ENCODE measurements around the gene HIP1R. TPM values are rescaled to one million over a fixed set of nuclear protein-coding genes. Genes with fewer than 3 reads are reported as not detected.

The HIP1R gene
- total RNA-seq, 1 donor, result 76.3 TPM

- no peak overlapping the region for H3K4me3 ChIP-seq (ENCODE audit: low read length)
- no peaks in the 10 kb centered on the region for H3K27me3 ChIP-seq (ENCODE audit: insufficient read depth, low read length)
- H3K9me3 ChIP-seq (ENCODE audit: low read depth, low read length), result no peaks in the 10 kb centered on the region
- no peaks in the 10 kb centered on the region for H3K4me1 ChIP-seq (ENCODE audit: insufficient read depth, low read length)
Measured at GRCh38 chr12:122849352-122850047, 14.2 kb downstream of the HIP1R start.

- Histone ChIP-seq H3K4me1 (ENCODE audit: insufficient read depth, low read length) (no peaks in the 10 kb centered on the region), H3K4me3 (ENCODE audit: low read length) (no peak overlapping the region), H3K9me3 (ENCODE audit: low read depth, low read length) (no peaks in the 10 kb centered on the region), H3K27me3 (ENCODE audit: insufficient read depth, low read length) (no peaks in the 10 kb centered on the region)
Measured at GRCh38 chr12:122850048-122850445, 14.8 kb downstream of the HIP1R start.

DNA sequence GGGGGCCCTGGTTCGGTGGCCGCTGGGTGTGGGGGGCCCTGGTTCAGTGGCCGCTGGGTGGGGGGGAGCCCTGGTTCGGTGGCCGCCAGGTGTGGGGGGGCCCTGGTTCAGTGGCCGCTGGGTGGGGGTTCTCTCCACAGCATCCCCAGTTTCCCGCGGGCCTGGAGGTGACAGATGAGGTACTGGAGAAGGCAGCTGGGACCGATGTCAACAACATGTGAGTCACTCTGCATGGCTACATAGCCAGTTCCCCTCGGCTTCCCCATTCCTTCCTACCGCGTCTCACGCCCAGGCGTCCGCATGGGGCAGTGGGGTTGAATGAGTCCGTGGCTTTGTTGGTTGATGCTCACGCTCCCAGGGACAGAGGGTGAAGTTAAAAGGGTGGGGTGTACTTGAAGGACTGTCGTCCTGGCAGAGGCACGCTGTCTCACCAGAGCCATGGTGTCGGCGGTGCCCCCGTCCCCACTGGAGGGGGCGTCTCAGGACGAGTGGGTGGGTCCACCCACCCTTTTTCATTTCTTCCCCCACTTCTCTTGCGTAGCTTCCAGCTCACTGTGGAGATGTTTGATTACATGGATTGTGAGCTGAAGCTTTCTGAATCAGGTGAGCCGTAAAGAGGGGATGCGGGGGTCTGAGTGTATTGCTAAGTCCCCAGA, 15.6 kb downstream of the HIP1R start:
- Histone ChIP-seq H3K27me3 (ENCODE audit: insufficient read depth, low read length) (no peaks in the 10 kb centered on the region), H3K9me3 (ENCODE audit: low read depth, low read length) (no peaks in the 10 kb centered on the region), H3K4me1 (ENCODE audit: insufficient read depth, low read length) (no peaks in the 10 kb centered on the region), H3K4me3 (ENCODE audit: low read length) (no peak overlapping the region)

DNA sequence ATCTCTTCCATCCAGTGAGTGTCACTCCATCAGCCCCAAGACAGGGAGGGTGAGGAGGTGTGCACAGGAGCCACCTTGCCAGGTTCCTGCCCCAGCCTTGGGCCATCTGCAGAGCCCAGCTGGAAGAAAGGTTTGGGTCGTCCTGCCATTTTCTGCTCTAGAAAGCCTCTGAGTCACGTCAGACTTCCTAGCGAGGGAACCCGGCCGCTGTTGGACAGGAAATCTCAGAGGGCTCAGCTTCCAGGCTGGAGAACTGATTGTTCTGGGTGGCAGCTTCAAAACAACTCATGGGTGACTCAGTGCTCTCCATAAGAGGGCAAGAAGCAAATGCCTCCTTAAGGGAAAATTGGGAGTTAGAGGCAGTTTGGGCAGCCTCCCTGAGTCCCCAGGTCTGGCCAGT, 16.6 kb downstream of the HIP1R start:
- no peaks in the 10 kb centered on the region for H3K4me1 ChIP-seq (ENCODE audit: insufficient read depth, low read length)
- H3K27me3 ChIP-seq (ENCODE audit: insufficient read depth, low read length), result no peaks in the 10 kb centered on the region
- no peak overlapping the region for H3K4me3 ChIP-seq (ENCODE audit: low read length)
- H3K9me3 ChIP-seq (ENCODE audit: low read depth, low read length), result no peaks in the 10 kb centered on the region

- H3K27me3 ChIP-seq (ENCODE audit: insufficient read depth, low read length), result no peaks in the 10 kb centered on the region
- no peaks in the 10 kb centered on the region for H3K9me3 ChIP-seq (ENCODE audit: low read depth, low read length)
- H3K4me1 ChIP-seq (ENCODE audit: insufficient read depth, low read length), result no peaks in the 10 kb centered on the region
- H3K4me3 ChIP-seq (ENCODE audit: low read length), result no peak overlapping the region
Measured at GRCh38 chr12:122852336-122853275, 17.3 kb downstream of the HIP1R start.

- Histone ChIP-seq H3K9me3 (ENCODE audit: low read depth, low read length) (no peaks in the 10 kb centered on the region), H3K4me3 (ENCODE audit: low read length) (no peak overlapping the region), H3K27me3 (ENCODE audit: insufficient read depth, low read length) (no peaks in the 10 kb centered on the region), H3K4me1 (ENCODE audit: insufficient read depth, low read length) (no peaks in the 10 kb centered on the region)
Measured at GRCh38 chr12:122853582-122854245, 18.5 kb downstream of the HIP1R start.

- H3K9me3 ChIP-seq (ENCODE audit: low read depth, low read length), result no peaks in the 10 kb centered on the region
- no peak overlapping the region for H3K4me3 ChIP-seq (ENCODE audit: low read length)
- H3K27me3 ChIP-seq (ENCODE audit: insufficient read depth, low read length), result no peaks in the 10 kb centered on the region
- no peaks in the 10 kb centered on the region for H3K4me1 ChIP-seq (ENCODE audit: insufficient read depth, low read length)
Measured at GRCh38 chr12:122854554-122854953, 19.3 kb downstream of the HIP1R start.

- Histone ChIP-seq H3K27me3 (ENCODE audit: insufficient read depth, low read length) (no peaks in the 10 kb centered on the region), H3K9me3 (ENCODE audit: low read depth, low read length) (no peaks in the 10 kb centered on the region), H3K4me1 (ENCODE audit: insufficient read depth, low read length) (peaks cover 5% of the 10 kb centered on the region)
Measured at GRCh38 chr12:122855071-122855829, 20.0 kb downstream of the HIP1R start.

DNA sequence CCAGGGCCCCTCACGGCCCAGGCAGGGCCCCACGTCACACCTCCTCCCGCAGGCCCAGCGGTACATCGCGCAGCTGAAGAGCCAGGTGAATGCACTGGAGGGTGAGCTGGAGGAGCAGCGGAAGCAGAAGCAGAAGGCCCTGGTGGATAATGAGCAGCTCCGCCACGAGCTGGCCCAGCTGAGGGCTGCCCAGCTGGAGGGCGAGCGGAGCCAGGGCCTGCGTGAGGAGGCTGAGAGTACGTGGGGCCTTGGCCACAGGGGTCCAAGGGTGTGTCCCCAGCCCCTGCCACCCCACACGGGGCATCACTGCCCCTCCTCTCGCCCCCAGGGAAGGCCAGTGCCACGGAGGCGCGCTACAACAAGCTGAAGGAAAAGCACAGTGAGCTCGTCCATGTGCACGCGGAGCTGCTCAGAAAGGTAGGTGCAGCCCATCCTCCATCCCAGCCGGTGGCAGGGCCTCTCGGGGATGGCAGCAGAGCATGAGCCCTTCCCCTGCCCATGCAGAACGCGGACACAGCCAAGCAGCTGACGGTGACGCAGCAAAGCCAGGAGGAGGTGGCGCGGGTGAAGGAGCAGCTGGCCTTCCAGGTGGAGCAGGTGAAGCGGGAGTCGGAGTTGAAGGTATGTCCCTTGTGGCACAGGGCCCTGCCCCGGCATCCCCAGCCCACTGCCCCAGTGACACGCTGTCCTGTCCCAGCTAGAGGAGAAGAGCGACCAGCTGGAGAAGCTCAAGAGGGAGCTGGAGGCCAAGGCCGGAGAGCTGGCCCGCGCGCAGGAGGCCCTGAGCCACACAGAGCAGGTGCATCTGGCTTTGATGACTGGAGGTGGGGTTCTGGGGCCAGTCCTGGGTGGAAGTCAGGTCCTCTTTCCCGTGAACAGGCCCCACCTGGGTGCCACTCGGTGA, 20.9 kb downstream of the HIP1R start:
- H3K4me1 ChIP-seq (ENCODE audit: insufficient read depth, low read length), result peaks cover 9% of the 10 kb centered on the region
- no peaks in the 10 kb centered on the region for H3K9me3 ChIP-seq (ENCODE audit: low read depth, low read length)
- no peaks in the 10 kb centered on the region for H3K27me3 ChIP-seq (ENCODE audit: insufficient read depth, low read length)
- H3K4me3 ChIP-seq (ENCODE audit: low read length), result no peak overlapping the region

More at GRCh38 chr12:122855071-122855829, 20.0 kb downstream of the HIP1R start:
- no peak overlapping the region for H3K4me3 ChIP-seq (ENCODE audit: low read length)

DNA sequence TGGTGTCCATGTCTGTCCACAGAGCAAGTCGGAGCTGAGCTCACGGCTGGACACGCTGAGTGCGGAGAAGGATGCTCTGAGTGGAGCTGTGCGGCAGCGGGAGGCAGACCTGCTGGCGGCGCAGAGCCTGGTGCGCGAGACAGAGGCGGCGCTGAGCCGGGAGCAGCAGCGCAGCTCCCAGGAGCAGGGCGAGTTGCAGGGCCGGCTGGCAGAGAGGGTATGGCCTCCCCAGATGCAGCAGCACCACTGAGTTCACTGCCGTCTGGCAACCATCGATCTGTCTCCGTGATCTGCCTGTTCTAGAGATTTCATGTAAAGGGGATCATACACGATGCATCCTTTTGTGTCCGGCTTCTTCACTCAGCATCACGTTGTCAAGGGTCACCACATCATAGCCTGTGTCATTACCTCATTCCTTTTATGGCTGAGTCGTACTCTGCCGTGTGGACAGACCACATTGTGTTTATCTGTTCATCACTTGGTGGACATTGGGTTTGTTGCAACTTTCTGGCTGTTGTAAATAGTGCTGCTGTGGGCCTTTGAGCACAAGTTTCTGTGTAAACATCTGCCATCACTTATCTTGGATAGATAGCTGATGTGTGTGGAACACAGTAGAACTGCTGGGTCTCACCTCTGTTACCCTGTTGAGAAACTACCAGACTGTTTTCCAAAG, 21.9 kb downstream of the HIP1R start:
- H3K4me3 ChIP-seq (ENCODE audit: low read length), result no peak overlapping the region
- H3K9me3 ChIP-seq (ENCODE audit: low read depth, low read length), result no peaks in the 10 kb centered on the region
- no peaks in the 10 kb centered on the region for H3K27me3 ChIP-seq (ENCODE audit: insufficient read depth, low read length)
- H3K4me1 ChIP-seq (ENCODE audit: insufficient read depth, low read length), result peaks cover 9% of the 10 kb centered on the region

- no peak overlapping the region for H3K4me3 ChIP-seq (ENCODE audit: low read length)
- no peaks in the 10 kb centered on the region for H3K27me3 ChIP-seq (ENCODE audit: insufficient read depth, low read length)
- peaks cover 9% of the 10 kb centered on the region for H3K4me1 ChIP-seq (ENCODE audit: insufficient read depth, low read length)
- no peaks in the 10 kb centered on the region for H3K9me3 ChIP-seq (ENCODE audit: low read depth, low read length)
Measured at GRCh38 chr12:122858171-122858570, 22.9 kb downstream of the HIP1R start.

GRCh38 chr12:122858591-122859302, 23.5 kb downstream of the HIP1R start:
- peaks cover 9% of the 10 kb centered on the region for H3K4me1 ChIP-seq (ENCODE audit: insufficient read depth, low read length)
- H3K4me3 ChIP-seq (ENCODE audit: low read length), result no peak overlapping the region
- no peaks in the 10 kb centered on the region for H3K9me3 ChIP-seq (ENCODE audit: low read depth, low read length)
- H3K27me3 ChIP-seq (ENCODE audit: insufficient read depth, low read length), result no peaks in the 10 kb centered on the region
